ENCODE measurements around the gene MILR1. TPM values are rescaled to one million over a fixed set of nuclear protein-coding genes. Genes with fewer than 3 reads are reported as not detected.

The MILR1 gene
- total RNA-seq (1 to 10 TPM; 1.9 to 6.6 (median 5.3) TPM), polyA plus RNA-seq (2.5 TPM)
- long read RNA-seq, donor 1, partial matches to known transcripts, result 0 of 1 reads
- long read RNA-seq, donor 1, other reads (novel, unspliced or antisense), result 1 of 1 reads
- long read RNA-seq, donor 2, result 0 reads
- long read RNA-seq, donor 3, result 0 reads
- long read RNA-seq, donor 4, partial matches to known transcripts, result 0 of 1 reads
- long read RNA-seq, donor 4, other reads (novel, unspliced or antisense), result 0 of 1 reads

GRCh38 chr17:64448665-64449512 is at the start of gene MILR1:
MILR1 (plus strand) TSS chr17:64449115; CDS start chr17:64449169, 54 bp downstream.
- peak within 1 kb of the TSS; percentile 97 for H3K27ac ChIP-seq (ENCODE audit: low read length)
- WGBS, result 19% methylated on average over 10 of the region's 10 CpGs
- intact Hi-C loops (cut with DNase I), result no loop called here
- H3K27me3 ChIP-seq (ENCODE audit: control insufficient read depth, insufficient read depth), result no peaks in the 10 kb centered on the region
- H3K4me3 ChIP-seq (ENCODE audit: low read length), result peak within 1 kb of the TSS; percentile 40
- no peaks in the 10 kb centered on the region for H3K9me3 ChIP-seq (ENCODE audit: control insufficient read depth, low read length)
- H3K4me1 ChIP-seq (ENCODE audit: control insufficient read depth, insufficient read depth, low read length), result peaks cover 4% of the 10 kb centered on the region
- DNase-seq (no peak), ATAC-seq (peak; percentile 95 to 96)

- DNase-seq (no peak), ATAC-seq (no peak)
- Histone ChIP-seq H3K9me3 (ENCODE audit: control insufficient read depth, low read length) (no peaks in the 10 kb centered on the region), H3K4me3 (ENCODE audit: low read length) (no peak overlapping the region), H3K27me3 (ENCODE audit: control insufficient read depth, insufficient read depth) (no peaks in the 10 kb centered on the region), H3K27ac (ENCODE audit: low read length) (no peak overlapping the region), H3K4me1 (ENCODE audit: control insufficient read depth, insufficient read depth, low read length) (no peaks in the 10 kb centered on the region)
- WGBS, result 91% methylated on average over 1 of the region's 1 CpG
- intact Hi-C loops (cut with DNase I), result no loop called here
Observed at GRCh38 chr17:64399767-64400156, 49.2 kb upstream of the MILR1 start.

GRCh38 chr17:64400642-64401041 is 48.3 kb upstream of the MILR1 start:
- H3K4me3 ChIP-seq (ENCODE audit: low read length), result no peak overlapping the region
- H3K9me3 ChIP-seq (ENCODE audit: control insufficient read depth, low read length), result no peaks in the 10 kb centered on the region
- no peak overlapping the region for H3K27ac ChIP-seq (ENCODE audit: low read length)
- no peaks in the 10 kb centered on the region for H3K27me3 ChIP-seq (ENCODE audit: control insufficient read depth, insufficient read depth)
- H3K4me1 ChIP-seq (ENCODE audit: control insufficient read depth, insufficient read depth, low read length), result no peaks in the 10 kb centered on the region
- DNase-seq (no peak), ATAC-seq (no peak)
- intact Hi-C loops (cut with DNase I), result no loop called here
- WGBS, result 73% methylated on average over 7 of the region's 7 CpGs

GRCh38 chr17:64401244-64401860 is 47.6 kb upstream of the MILR1 start:
- Histone ChIP-seq H3K4me3 (ENCODE audit: low read length) (no peak overlapping the region), H3K9me3 (ENCODE audit: control insufficient read depth, low read length) (no peaks in the 10 kb centered on the region), H3K4me1 (ENCODE audit: control insufficient read depth, insufficient read depth, low read length) (no peaks in the 10 kb centered on the region), H3K27ac (ENCODE audit: low read length) (no peak overlapping the region), H3K27me3 (ENCODE audit: control insufficient read depth, insufficient read depth) (no peaks in the 10 kb centered on the region)
- 83% methylated on average over 8 of the region's 8 CpGs for WGBS
- no peak for ATAC-seq
- intact Hi-C loops (cut with DNase I), result no loop called here
- no peak for DNase-seq

- 87% methylated on average over 2 of the region's 2 CpGs for WGBS
- ATAC-seq, result no peak
- no peak for DNase-seq
- H3K4me1 ChIP-seq (ENCODE audit: control insufficient read depth, insufficient read depth, low read length), result no peaks in the 10 kb centered on the region
- intact Hi-C loops (cut with DNase I), result no loop called here
- H3K9me3 ChIP-seq (ENCODE audit: control insufficient read depth, low read length), result no peaks in the 10 kb centered on the region
- no peaks in the 10 kb centered on the region for H3K27me3 ChIP-seq (ENCODE audit: control insufficient read depth, insufficient read depth)
- no peak overlapping the region for H3K27ac ChIP-seq (ENCODE audit: low read length)
- no peak overlapping the region for H3K4me3 ChIP-seq (ENCODE audit: low read length)
Observed at GRCh38 chr17:64401941-64402340, 47.0 kb upstream of the MILR1 start.

GRCh38 chr17:64402469-64402868 is 46.4 kb upstream of the MILR1 start:
- Histone ChIP-seq H3K9me3 (ENCODE audit: control insufficient read depth, low read length) (no peaks in the 10 kb centered on the region), H3K4me1 (ENCODE audit: control insufficient read depth, insufficient read depth, low read length) (no peaks in the 10 kb centered on the region), H3K4me3 (ENCODE audit: low read length) (no peak overlapping the region), H3K27me3 (ENCODE audit: control insufficient read depth, insufficient read depth) (no peaks in the 10 kb centered on the region), H3K27ac (ENCODE audit: low read length) (no peak overlapping the region)
- 94% methylated on average over 5 of the region's 5 CpGs for WGBS
- ATAC-seq (no peak), DNase-seq (no peak)
- intact Hi-C loops (cut with DNase I), result no loop called here

- intact Hi-C loops (cut with DNase I), result no loop called here
- ATAC-seq (no peak), DNase-seq (no peak)
- no peaks in the 10 kb centered on the region for H3K4me1 ChIP-seq (ENCODE audit: control insufficient read depth, insufficient read depth, low read length)
- H3K27me3 ChIP-seq (ENCODE audit: control insufficient read depth, insufficient read depth), result no peaks in the 10 kb centered on the region
- H3K4me3 ChIP-seq (ENCODE audit: low read length), result no peak overlapping the region
- H3K9me3 ChIP-seq (ENCODE audit: control insufficient read depth, low read length), result no peaks in the 10 kb centered on the region
- no peak overlapping the region for H3K27ac ChIP-seq (ENCODE audit: low read length)
- WGBS, result 96% methylated on average over 6 of the region's 6 CpGs
Observed at GRCh38 chr17:64403881-64404460, 44.9 kb upstream of the MILR1 start.

GRCh38 chr17:64406321-64407200 is 42.4 kb upstream of the MILR1 start:
- intact Hi-C loops (cut with DNase I), result no loop called here
- ATAC-seq (peak in 1 of 2 donors; percentile 48), DNase-seq (no peak)
- WGBS, result 84% methylated on average over 14 of the region's 14 CpGs
- no peaks in the 10 kb centered on the region for H3K27me3 ChIP-seq (ENCODE audit: control insufficient read depth, insufficient read depth)
- H3K4me3 ChIP-seq (ENCODE audit: low read length), result no peak overlapping the region
- H3K27ac ChIP-seq (ENCODE audit: low read length), result no peak overlapping the region
- no peaks in the 10 kb centered on the region for H3K9me3 ChIP-seq (ENCODE audit: control insufficient read depth, low read length)
- H3K4me1 ChIP-seq (ENCODE audit: control insufficient read depth, insufficient read depth, low read length), result no peaks in the 10 kb centered on the region

GRCh38 chr17:64410750-64411490 is 38.0 kb upstream of the MILR1 start:
- Histone ChIP-seq H3K4me1 (ENCODE audit: control insufficient read depth, insufficient read depth, low read length) (no peaks in the 10 kb centered on the region), H3K9me3 (ENCODE audit: control insufficient read depth, low read length) (no peaks in the 10 kb centered on the region), H3K27ac (ENCODE audit: low read length) (no peak overlapping the region), H3K27me3 (ENCODE audit: control insufficient read depth, insufficient read depth) (no peaks in the 10 kb centered on the region), H3K4me3 (ENCODE audit: low read length) (no peak overlapping the region)
- peak; percentile 20 to 31 for ATAC-seq
- intact Hi-C loops (cut with DNase I), result loop anchor here in 1 of 4 donors (5.0 kb wide), 1 partner anchor 99 kb away; no protein-coding TSS in a partner anchor
- over 99% methylated on average over 4 of the region's 4 CpGs for WGBS
- DNase-seq, result no peak
